MM.1S (cell line): ENCODE measurements around the gene EFNA2.

Source experiments
- DNase-seq: peaks from one replicate; pipeline ENCODE4 v3.0.0-alpha.2; 2015
- H2AFZ ChIP-seq: fragments of 300-600 bp; sonication (generic); 2 replicates; pipeline ENCODE4 v1.6.0; 2016; ENCODE audit warnings: antibody characterized with exemption, low read length
- H3F3A ChIP-seq: fragments of 300-600 bp; sonication (generic); 2 replicates; pipeline ENCODE4 v1.6.1; 2016; ENCODE audit warnings: mild to moderate bottlenecking, antibody characterized with exemption, low read length, moderate library complexity, mixed read lengths; ENCODE audit not compliant: insufficient read depth
- H3K27ac ChIP-seq: fragments of 300-600 bp; sonication (generic); 2 replicates; pipeline ENCODE4 v1.5.1; 2016; ENCODE audit warnings: mild to moderate bottlenecking, low read length
- H3K27me3 ChIP-seq: fragments of 300-600 bp; sonication (generic); replicated peaks from 2 replicates; pipeline ENCODE4 v1.6.0; 2016; ENCODE audit warnings: low read length; ENCODE audit not compliant: insufficient read depth
- H3K36me3 ChIP-seq: fragments of 300-600 bp; sonication (generic); replicated peaks from 2 replicates; pipeline ENCODE4 v1.6.1; 2016; ENCODE audit warnings: mild to moderate bottlenecking, low read length, mixed read lengths; ENCODE audit not compliant: insufficient read depth
- H3K4me1 ChIP-seq: fragments of 300-600 bp; sonication (generic); 2 replicates; pipeline ENCODE4 v1.6.1; 2016; ENCODE audit warnings: low read length, mixed read lengths
- H3K4me2 ChIP-seq: fragments of 300-600 bp; sonication (generic); 2 replicates; pipeline ENCODE4 v1.6.0; 2016; ENCODE audit warnings: low read depth, low read length
- H3K4me3 ChIP-seq: fragments of 300-600 bp; sonication (generic); 2 replicates; pipeline ENCODE4 v1.5.1; 2016; ENCODE audit warnings: low read length, mixed read lengths
- H3K79me2 ChIP-seq: fragments of 300-600 bp; sonication (generic); 2 replicates; pipeline ENCODE4 v1.6.1; 2016; ENCODE audit warnings: mixed run types, low read length, mixed read lengths
- H3K9ac ChIP-seq: fragments of 300-600 bp; sonication (generic); 2 replicates; pipeline ENCODE4 v1.6.1; 2016; ENCODE audit warnings: low read length, mixed read lengths
- H3K9me2 ChIP-seq: fragments of 300-600 bp; sonication (generic); replicated peaks from 2 replicates; pipeline ENCODE4 v1.6.1; 2016; ENCODE audit warnings: mild to moderate bottlenecking, low read length, mixed read lengths; ENCODE audit not compliant: insufficient read depth
- H3K9me3 ChIP-seq: fragments of 300-600 bp; sonication (generic); replicated peaks from 2 replicates; pipeline ENCODE4 v1.6.1; 2016; ENCODE audit warnings: mild to moderate bottlenecking, low read length, mixed read lengths; ENCODE audit not compliant: insufficient read depth
- H4K20me1 ChIP-seq: fragments of 300-600 bp; sonication (generic); 2 replicates; pipeline ENCODE4 v1.6.1; 2016; ENCODE audit warnings: mild to moderate bottlenecking, low read length, moderate library complexity, mixed read lengths; ENCODE audit not compliant: insufficient read depth
- CTCF ChIP-seq: fragments of 300-600 bp; sonication (generic); IDR thresholded peaks from 2 replicates; pipeline ENCODE4 v1.5.1; 2016; ENCODE audit warnings: antibody characterized with exemption, low read length, mixed read lengths
- EZH2 ChIP-seq: fragments of 300-600 bp; sonication (generic); optimal IDR thresholded peaks from 2 replicates; pipeline ENCODE3; 2017; ENCODE audit warnings: low read depth, mild to moderate bottlenecking, antibody characterized with exemption, low read length, mixed read lengths
- EZH2phosphoT487 ChIP-seq: fragments of 300-600 bp; sonication (generic); IDR thresholded peaks from 2 replicates; pipeline ENCODE4 v1.6.1; 2018; ENCODE audit warnings: antibody characterized with exemption, low read length

Gene EFNA2

GRCh38 chr19:1284293-1284978 lies 1.2 kb upstream of the EFNA2 start:
- TF ChIP-seq CTCF (no peak), EZH2 (no peak), EZH2phosphoT487 (no peak)
- H3K27me3 ChIP-seq, result peaks cover 60% of the 10 kb centered on the region
- H3K4me2 ChIP-seq, result no peak overlapping the region
- H2AFZ ChIP-seq, result no peak overlapping the region
- no peak overlapping the region for H3K27ac ChIP-seq
- H3F3A ChIP-seq, result no peaks in the 10 kb centered on the region
- DNase-seq, result no peak
- no peaks in the 10 kb centered on the region for H3K4me1 ChIP-seq
- no peaks in the 10 kb centered on the region for H3K36me3 ChIP-seq
- no peaks in the 10 kb centered on the region for H4K20me1 ChIP-seq
- H3K9me3 ChIP-seq, result no peaks in the 10 kb centered on the region
- H3K79me2 ChIP-seq, result no peaks in the 10 kb centered on the region
- no peak overlapping the region for H3K4me3 ChIP-seq
- no peaks in the 10 kb centered on the region for H3K9me2 ChIP-seq
- H3K9ac ChIP-seq, result no peak overlapping the region

- no peaks in the 10 kb centered on the region for H3K4me1 ChIP-seq
- DNase-seq, result no peak
- TF ChIP-seq EZH2 (peak; percentile 87), EZH2phosphoT487 (0 out of 2 replicates have a peak, but pooled peaks have one; percentile 32), CTCF (no peak)
- no peaks in the 10 kb centered on the region for H3K36me3 ChIP-seq
- H3K4me2 ChIP-seq, result no peak overlapping the region
- no peaks in the 10 kb centered on the region for H3K9me2 ChIP-seq
- H3K9ac ChIP-seq, result no peak overlapping the region
- H3K27ac ChIP-seq, result no peak overlapping the region
- no peak overlapping the region for H3K4me3 ChIP-seq
- H3K9me3 ChIP-seq, result no peaks in the 10 kb centered on the region
- H3K27me3 ChIP-seq, result peaks cover 68% of the 10 kb centered on the region
- H2AFZ ChIP-seq, result no peak overlapping the region
- H3F3A ChIP-seq, result no peaks in the 10 kb centered on the region
- H4K20me1 ChIP-seq, result no peaks in the 10 kb centered on the region
- no peaks in the 10 kb centered on the region for H3K79me2 ChIP-seq
These were observed 515 bp upstream of the EFNA2 start for GRCh38 chr19:1284979-1285736.

- no peak overlapping the region for H3K4me2 ChIP-seq
- TF ChIP-seq EZH2, result no peak
- TF ChIP-seq EZH2phosphoT487, result no peak
- TF ChIP-seq CTCF, result no peak
- no peak overlapping the region for H3K4me3 ChIP-seq
- H2AFZ ChIP-seq, result no peak overlapping the region
- H3K36me3 ChIP-seq, result no peaks in the 10 kb centered on the region
- no peak overlapping the region for H3K9ac ChIP-seq
- peaks cover 83% of the 10 kb centered on the region for H3K27me3 ChIP-seq
- H3F3A ChIP-seq, result no peaks in the 10 kb centered on the region
- no peaks in the 10 kb centered on the region for H3K9me2 ChIP-seq
- no peaks in the 10 kb centered on the region for H3K9me3 ChIP-seq
- H3K27ac ChIP-seq, result no peak overlapping the region
- H3K79me2 ChIP-seq, result no peaks in the 10 kb centered on the region
- H3K4me1 ChIP-seq, result no peaks in the 10 kb centered on the region
- H4K20me1 ChIP-seq, result no peaks in the 10 kb centered on the region
- DNase-seq, result no peak
These were observed 1.0 kb downstream of the EFNA2 start for GRCh38 chr19:1286487-1287353.
